Vagina (tissue), 2 donors: ENCODE results near the gene ENAH.

ENCODE experiments used
- CTCF ChIP-seq, 3 experiments: fragments of 450-650 bp in 2 of 3; fragments of 200-600 bp in 1 of 3; sonication (generic) in 1 of 3; IDR thresholded peaks; one replicate each; pipeline ENCODE4 v1.5.1; 2017 to 2019; ENCODE audit warnings: antibody characterized with exemption in 3 of 3, mild to moderate bottlenecking in 2 of 3, moderate library complexity in 2 of 3
- POLR2A ChIP-seq, 2 donors: fragments of 450-650 bp; IDR thresholded peaks; one replicate each; pipeline ENCODE4 v1.6.1; 2017; ENCODE audit warnings: antibody characterized with exemption in 2 of 2, mild to moderate bottlenecking in 2 of 2, moderate library complexity in 2 of 2
- POLR2AphosphoS5 ChIP-seq, 2 donors: sonication (generic); formaldehyde crosslinking; IDR thresholded peaks; one replicate each; pipeline ENCODE4 v1.9.0; 2017; ENCODE audit warnings: antibody characterized with exemption in 2 of 2, mild to moderate bottlenecking in 2 of 2, low read depth in 1 of 2; ENCODE audit not compliant: insufficient read depth in 1 of 2

GRCh38 chr1:225537554-225538251 lies 115.2 kb downstream of the ENAH start:
- TF ChIP-seq CTCF (IDR thresholded peaks at IDR 0.05) (no peak), POLR2A (IDR thresholded peaks at IDR 0.05) (no peak), POLR2AphosphoS5 (IDR thresholded peaks at IDR 0.05; ENCODE audit: insufficient read depth in 1 of 2, low read depth in 1 of 2) (no peak)
